Activated CD8-positive, alpha-beta memory T cell treated with anti-CD3 and anti-CD28 coated beads, Interleukin-2, amount 50 U/mL, for 4 hours (primary cell): Measurements from ENCODE around the gene PDCD5.
"Not testable (repeated sequence)": the region's sequence is repeated elsewhere in the genome, so short reads cannot be mapped to it uniquely, and the experiment has no call there.

Experiments
- DNase-seq: peaks from one replicate; pipeline ENCODE4 v3.0.0-alpha.2; 2020

PDCD5 gene

GRCh38 chr19:32580901-32581704 lies at the start of gene PDCD5:
TSS of gene PDCD5 (plus strand) at chr19:32581190. CDS start at chr19:32581262, 72 bp downstream.
- DNase-seq: peak; percentile 98

- no peak for DNase-seq
Observed at GRCh38 chr19:32532233-32532632, 48.8 kb upstream of the PDCD5 start.

DNA sequence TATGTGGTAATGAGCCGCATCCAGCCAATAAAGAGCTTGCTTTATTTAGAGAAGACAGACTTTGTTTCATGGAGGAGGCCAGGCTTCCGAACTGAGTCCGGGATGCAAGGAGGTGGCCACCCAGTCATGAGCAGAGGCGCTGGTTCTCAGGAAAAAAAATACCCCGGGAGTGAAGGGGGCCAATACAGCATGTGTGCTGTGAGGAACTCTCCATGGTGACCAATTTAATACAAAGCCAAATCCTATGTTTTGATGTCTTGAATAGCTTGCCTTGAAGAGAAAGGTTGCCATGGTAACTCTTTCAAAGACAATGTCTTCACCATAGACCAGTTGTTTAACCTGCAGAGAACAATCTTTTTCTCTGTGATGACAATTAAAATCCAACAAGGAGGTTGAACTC lies 43.4 kb upstream of the PDCD5 start:
- DNase-seq: no peak

DNA sequence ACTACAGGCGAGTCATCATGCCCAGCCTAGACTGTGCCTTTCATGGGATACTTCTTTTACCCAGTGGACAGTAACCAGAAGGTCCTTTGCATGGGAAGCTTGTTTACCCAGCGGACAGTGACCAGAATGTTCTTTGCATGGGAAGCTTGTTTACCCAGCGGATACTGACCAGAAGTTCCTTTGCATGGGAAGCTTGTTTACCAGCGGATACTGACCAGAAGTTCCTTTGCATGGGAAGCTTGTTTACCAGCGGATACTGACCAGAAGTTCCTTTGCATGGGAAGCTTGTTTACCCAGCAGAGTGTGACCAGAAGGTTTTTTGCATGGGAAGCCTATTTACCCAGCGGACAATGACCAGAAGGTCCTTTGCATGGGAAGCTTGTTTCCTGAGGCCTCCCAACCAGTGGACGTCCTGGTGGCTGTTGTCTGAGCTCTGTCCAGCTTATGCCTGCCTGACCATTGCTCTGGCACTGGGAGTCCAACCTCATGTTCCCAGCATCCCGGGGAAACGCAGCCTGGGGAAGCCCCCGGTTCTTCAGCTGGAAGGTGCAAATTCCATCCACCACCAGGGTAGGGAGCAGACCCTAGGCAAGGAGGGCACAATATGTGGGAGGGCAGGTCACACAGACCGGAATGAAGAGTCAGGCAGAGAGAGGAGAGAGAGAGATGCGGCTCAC lies 41.6 kb upstream of the PDCD5 start:
- DNase-seq: no peak

DNA sequence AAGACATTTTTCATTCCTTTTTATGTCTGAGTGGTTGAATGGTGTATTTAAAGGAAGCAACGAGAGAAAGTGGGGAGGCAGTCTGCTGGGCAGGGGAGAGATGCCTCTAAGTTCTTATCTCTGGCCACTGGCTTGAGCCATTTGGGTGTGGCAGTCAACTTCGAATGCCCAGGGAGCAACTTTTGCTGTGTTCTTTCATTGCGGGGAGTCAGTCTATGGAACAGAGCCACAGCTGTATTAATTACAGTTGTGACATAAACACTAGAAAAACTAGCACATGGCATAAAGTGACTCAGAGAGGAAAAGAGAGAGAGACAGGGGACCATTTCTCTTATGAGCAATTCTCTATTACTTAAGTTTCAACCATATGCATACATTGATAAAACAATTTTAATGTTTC lies 40.4 kb upstream of the PDCD5 start:
- no peak for DNase-seq

- not testable (repeated sequence) for DNase-seq
Observed at GRCh38 chr19:32541376-32541775, 39.6 kb upstream of the PDCD5 start.

DNA sequence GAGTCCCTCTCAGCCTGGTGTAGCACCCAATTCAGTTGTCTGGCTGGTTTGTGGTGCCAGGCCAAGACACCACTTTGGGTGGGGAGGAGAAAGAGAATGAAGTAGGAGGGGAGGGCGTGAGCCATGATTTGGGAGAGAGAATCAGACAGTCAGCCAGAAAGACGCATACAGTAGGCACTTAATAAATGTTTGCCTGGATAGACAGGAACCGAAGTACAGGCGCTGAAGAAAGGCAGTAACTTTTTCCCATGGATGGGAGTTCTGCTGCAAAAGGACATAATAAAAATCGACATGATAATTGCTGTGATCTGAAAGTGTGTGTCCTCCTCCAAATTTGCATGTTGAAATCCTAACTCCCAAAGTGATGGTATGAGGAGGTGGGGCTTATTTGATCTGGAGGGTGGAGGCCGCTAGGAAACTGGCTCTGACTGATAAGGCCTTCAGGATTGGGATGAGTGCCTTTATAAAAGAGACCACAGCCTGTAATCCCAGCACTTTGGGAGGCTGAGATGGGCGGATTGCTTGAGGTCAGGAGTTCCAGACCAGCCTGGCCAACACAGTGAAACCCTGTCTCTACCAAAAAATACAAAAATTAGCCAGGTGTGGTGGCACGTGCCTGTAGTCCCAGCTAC lies 38.4 kb upstream of the PDCD5 start:
- DNase-seq: no peak

GRCh38 chr19:32543115-32543900 lies 37.7 kb upstream of the PDCD5 start:
- DNase-seq: no peak

DNA sequence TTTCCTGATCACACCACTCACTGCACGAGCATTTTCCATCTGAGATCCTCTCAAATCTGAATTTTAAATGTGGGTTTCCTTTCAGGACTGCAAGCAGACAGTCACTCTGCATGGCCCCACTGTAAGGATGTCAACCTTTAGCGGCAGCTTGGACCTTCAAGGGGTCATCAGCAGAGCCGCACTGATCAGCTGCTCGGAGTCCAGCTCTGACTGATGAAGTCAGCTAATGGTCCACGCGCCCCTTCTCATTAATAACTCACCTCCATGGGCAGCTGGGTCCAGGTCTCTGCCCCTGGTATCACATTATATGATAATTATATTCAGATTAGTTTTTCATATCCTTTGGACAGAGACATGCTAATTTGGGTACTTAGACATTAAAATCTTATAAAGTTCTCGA lies 36.1 kb upstream of the PDCD5 start:
- no peak for DNase-seq

DNA sequence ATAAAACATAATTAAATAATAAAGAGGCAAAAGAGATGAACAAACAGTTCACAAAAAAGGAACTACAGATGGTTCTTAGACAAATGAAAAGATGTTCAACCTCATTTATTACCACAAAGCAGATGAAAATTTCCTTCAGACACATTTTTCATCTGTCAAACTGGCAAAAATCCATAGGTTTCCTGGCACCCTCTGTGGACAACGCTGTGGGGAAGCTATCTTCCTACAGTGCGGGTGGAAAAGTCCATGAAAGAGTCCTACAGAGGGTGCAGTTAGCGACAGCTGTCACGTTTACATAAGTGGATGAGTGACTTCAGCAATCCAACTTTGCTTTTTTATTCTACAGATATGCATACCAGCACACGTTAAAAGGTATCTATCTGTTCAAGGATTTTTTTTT lies 30.3 kb upstream of the PDCD5 start:
- no peak for DNase-seq

DNA sequence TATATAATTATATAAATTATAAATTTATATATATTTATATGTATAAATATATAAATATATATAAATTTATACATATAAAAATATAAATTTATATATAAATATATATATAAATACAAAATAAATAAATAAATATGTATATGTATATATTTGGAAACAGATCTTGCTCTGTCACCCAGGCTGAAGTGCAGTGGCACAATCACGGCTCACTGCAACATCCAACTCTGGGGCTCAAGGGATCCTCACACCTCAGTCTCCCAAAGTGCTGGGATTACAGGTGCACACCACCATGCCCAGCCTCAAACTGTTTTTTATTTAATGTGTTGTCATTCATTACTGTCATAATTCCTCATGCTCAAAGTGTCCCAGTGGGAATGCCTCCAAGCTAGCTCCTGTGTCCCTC lies 25.2 kb upstream of the PDCD5 start:
- DNase-seq: no peak

DNA sequence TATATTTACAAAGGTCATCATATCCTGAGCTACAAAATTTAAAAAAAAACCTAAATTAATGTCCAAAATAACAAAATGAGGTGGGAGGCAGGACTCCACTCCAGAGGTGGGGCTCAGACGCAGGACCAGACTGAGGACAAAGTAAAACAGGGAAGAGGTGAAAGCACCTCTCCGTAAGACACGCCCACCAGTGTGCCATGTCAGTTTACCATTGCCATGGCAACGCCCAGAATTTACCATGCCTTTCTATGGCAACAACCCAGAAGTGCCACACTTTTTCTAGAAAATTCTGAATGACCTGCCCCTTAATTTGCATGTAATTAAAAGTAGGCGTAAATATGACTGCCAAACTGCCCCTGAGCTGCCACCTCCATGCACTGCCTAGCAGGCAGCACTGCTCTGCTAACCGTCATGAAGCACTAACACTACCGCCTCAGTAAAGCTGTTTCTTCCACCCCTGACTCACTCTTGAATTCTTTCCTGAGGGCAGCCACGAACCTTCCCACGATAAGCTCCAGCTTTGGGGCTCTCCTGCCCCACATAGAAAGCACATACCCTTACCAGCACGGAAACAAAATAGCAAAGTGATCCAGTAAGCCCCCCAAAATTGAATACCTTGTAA lies 22.3 kb upstream of the PDCD5 start:
- no peak for DNase-seq

DNA sequence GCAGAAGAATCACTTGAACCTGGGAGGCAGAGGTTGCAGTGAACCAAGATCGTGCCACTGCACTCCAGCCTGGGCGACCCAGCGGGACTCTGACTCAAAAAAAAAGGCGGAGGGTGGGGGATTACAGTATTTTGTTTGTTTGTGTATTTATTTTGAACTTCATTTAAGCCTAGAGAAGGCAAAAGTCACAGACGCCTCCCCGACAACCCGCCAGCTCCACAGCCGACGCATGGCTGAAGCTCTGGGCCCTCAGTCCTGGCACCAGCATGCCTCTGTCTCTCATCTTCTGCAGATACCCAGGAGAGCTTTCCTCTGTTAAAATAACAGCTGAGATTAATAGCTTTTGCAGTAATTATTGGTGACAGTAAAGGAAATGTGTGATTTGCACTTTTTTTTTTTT lies 17.2 kb upstream of the PDCD5 start:
- no peak for DNase-seq

- no peak for DNase-seq
Observed at GRCh38 chr19:32566246-32566830, 14.7 kb upstream of the PDCD5 start.

GRCh38 chr19:32567486-32567885 lies 13.5 kb upstream of the PDCD5 start:
- DNase-seq: no peak

- peak; percentile 47 for DNase-seq
Observed at GRCh38 chr19:32570081-32570785, 10.8 kb upstream of the PDCD5 start.

GRCh38 chr19:32571471-32572075 lies 9.4 kb upstream of the PDCD5 start:
- DNase-seq: not testable (repeated sequence)

- DNase-seq: not testable (repeated sequence)
Observed at GRCh38 chr19:32572700-32573491, 8.1 kb upstream of the PDCD5 start.

DNA sequence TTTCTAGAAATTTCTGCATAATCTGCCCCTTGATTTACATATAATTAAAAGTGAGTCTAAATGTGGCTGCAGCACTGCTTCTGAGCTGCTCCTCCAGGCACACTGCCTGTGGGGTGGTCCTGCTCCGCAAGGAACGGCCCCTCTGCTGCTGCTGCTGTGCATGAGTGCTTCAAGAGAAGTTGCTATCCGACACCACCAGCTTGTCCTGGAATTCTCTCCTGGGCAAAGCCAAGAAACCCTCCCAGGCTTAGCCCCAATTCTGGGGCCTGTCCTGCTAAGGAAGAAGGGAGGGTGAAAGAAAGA lies 7.5 kb upstream of the PDCD5 start:
- no peak for DNase-seq

GRCh38 chr19:32576790-32577189 lies 4.2 kb upstream of the PDCD5 start:
- no peak for DNase-seq
